ENCODE measurements around the gene LRATD1. TPM values are rescaled to one million over a fixed set of nuclear protein-coding genes. Genes with fewer than 3 reads are reported as not detected.

LRATD1 gene, protein sequence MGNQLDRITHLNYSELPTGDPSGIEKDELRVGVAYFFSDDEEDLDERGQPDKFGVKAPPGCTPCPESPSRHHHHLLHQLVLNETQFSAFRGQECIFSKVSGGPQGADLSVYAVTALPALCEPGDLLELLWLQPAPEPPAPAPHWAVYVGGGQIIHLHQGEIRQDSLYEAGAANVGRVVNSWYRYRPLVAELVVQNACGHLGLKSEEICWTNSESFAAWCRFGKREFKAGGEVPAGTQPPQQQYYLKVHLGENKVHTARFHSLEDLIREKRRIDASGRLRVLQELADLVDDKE
- total RNA-seq: not detected

DNA sequence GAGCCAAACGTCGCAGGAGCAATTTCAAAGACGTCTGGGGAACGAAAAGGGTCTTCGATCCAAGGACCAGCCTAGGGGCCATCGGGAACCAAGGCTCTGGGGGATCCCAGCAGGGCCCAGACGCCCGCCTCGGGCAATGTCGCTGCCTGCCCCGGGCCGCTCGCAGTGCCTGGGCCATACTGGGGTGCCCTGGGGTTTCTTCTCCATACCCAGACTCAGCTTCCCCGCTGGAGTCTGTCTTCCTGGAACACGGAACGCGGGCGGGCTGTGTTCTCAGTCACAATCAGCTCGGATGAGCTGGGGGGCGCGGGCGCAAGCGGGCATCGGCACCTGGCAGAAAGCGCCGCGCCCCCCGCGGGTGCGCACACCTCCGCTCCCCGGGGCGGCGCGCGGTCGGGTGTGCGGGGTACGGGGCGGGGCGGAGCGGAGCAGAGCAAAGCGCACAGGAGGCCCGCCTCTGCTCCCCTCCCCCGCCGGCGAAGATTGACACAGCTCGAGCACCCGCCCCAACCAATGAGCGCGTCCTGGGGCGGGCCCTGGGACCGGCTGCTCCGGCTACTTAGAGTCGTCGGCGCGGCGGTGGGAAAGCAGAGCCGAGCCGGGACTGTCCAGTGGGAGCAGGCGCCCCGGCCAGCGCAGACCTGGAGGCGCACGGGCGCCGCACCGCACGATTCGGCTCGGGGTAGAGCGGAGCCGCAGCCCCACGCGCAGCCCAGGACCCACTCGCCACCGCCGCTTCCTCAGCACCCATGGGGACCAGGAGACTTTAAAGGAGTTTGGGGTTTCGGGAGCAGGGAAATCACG, at the start of gene LRATD1:
LRATD1 (plus strand) TSS at position 585 of the 804 bp plus-strand sequence. CDS start 1,263 bp downstream, outside the sequence.
- Mint-ChIP-seq H3K4me1 (peaks cover 4% of the 10 kb centered on the region), H3K36me3 (ENCODE audit: low read depth) (peaks cover 4% of the 10 kb centered on the region), H3K9me3 (peaks cover 3% of the 10 kb centered on the region), H3K27me3 (peaks cover 60% of the 10 kb centered on the region), H3K4me3 (no peak within 1 kb of the TSS), H3K27ac (peak within 1 kb of the TSS; percentile 64)
- ChIA-PET CTCF (interaction anchor here (1.6 kb wide), 1 partner anchor 9 kb away, joined by 3 read pairs; no protein-coding TSS in a partner anchor), POLR2A (no interaction called here)
- no peak for DNase-seq

- POLR2A ChIA-PET: no interaction called here
- Mint-ChIP-seq H3K4me1 (no peaks in the 10 kb centered on the region), H3K27me3 (no peaks in the 10 kb centered on the region), H3K9me3 (no peaks in the 10 kb centered on the region), H3K4me3 (no peak overlapping the region), H3K36me3 (ENCODE audit: low read depth) (no peaks in the 10 kb centered on the region), H3K27ac (no peak overlapping the region)
- no peak for DNase-seq
- CTCF ChIA-PET: no interaction called here
Measured at GRCh38 chr2:14583059-14583458, 49.5 kb upstream of the LRATD1 start.

- H3K27ac Mint-ChIP-seq: no peak overlapping the region
Measured at GRCh38 chr2:14583802-14584201, 48.7 kb upstream of the LRATD1 start.

DNA sequence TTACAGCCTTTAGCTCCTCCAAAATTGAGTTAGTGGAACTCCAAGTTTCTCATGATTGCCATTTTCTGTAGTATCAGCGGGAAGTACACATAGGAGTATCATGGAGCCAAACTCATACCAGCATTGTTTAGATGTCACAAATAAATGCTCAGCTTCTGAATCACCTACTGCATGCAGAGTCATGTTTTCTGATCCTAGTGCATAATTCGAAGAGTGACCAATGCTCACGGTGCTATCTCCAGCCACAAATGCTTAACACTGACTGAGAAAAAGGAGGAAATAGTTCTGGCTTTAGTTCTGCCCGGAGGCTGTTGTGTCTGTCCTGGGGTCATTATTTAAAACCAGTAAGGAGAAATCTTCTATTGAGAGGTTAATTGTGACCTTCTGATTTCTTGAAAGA, 45.4 kb upstream of the LRATD1 start:
- DNase-seq: no peak
- H3K9me3 Mint-ChIP-seq: no peaks in the 10 kb centered on the region
- H3K36me3 Mint-ChIP-seq (ENCODE audit: low read depth): no peaks in the 10 kb centered on the region
- H3K27ac Mint-ChIP-seq: no peak overlapping the region
- H3K4me1 Mint-ChIP-seq: no peaks in the 10 kb centered on the region
- POLR2A ChIA-PET: no interaction called here
- H3K4me3 Mint-ChIP-seq: no peak overlapping the region
- CTCF ChIA-PET: no interaction called here
- no peaks in the 10 kb centered on the region for H3K27me3 Mint-ChIP-seq

More at GRCh38 chr2:14583802-14584201, 48.7 kb upstream of the LRATD1 start:
- Mint-ChIP-seq H3K9me3 (no peaks in the 10 kb centered on the region), H3K27me3 (no peaks in the 10 kb centered on the region), H3K4me3 (no peak overlapping the region), H3K36me3 (ENCODE audit: low read depth) (no peaks in the 10 kb centered on the region), H3K4me1 (no peaks in the 10 kb centered on the region)
- ChIA-PET CTCF (no interaction called here), POLR2A (no interaction called here)
- DNase-seq: no peak

DNA sequence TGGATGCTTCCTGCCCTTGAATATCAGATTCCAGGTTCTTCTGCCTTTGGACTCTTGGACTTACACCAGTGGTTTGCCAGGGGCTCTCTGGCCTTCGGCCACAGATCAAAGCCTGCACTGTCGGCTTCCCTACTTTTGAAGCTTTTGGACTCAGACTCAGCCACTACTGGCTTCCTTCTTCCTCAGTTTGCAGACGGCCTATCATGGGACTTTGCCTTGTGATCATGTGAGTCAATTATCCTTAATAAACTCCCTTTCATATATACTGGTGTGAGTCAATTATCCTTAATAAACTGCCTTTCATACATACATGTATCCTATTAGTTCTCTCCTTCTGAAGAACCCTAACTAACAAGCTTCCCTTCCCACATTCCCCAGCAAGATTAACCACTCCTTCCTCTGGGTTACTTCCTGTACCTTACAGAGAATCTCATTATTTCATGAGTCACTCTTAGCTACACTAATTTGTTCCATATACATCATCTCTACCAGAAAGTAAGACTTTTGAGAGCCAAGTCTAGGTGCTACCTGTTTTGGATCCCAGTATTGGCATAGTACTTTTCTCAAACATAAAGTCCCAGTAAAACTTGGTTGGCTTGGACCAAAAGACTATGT, 31.3 kb upstream of the LRATD1 start:
- ChIA-PET CTCF (no interaction called here), POLR2A (no interaction called here)
- no peak overlapping the region for H3K4me3 Mint-ChIP-seq
- H3K27me3 Mint-ChIP-seq: no peaks in the 10 kb centered on the region
- no peaks in the 10 kb centered on the region for H3K4me1 Mint-ChIP-seq
- H3K27ac Mint-ChIP-seq: no peak overlapping the region
- DNase-seq: no peak
- no peaks in the 10 kb centered on the region for H3K36me3 Mint-ChIP-seq (ENCODE audit: low read depth)
- no peaks in the 10 kb centered on the region for H3K9me3 Mint-ChIP-seq

DNA sequence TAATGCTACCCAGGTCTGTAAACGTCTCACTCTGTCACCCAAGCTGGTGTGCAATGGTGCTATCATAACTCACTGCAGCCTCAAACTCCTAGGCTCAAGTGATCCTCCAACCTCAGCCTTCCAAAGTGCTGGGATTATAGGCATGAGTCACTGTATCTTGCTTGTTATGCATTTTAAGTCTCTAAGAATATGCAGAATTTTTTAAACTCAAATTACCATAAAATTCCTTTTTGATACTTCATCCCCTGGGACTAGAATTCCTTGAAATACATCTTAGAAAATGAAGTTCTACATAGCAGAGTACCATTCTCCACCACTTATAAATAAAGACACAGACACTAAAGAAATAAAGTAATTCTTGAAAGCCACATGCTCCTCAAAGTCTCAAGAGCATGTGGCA, 30.2 kb upstream of the LRATD1 start:
- ChIA-PET POLR2A (no interaction called here), CTCF (no interaction called here)
- H3K4me3 Mint-ChIP-seq: no peak overlapping the region
- DNase-seq: no peak
- H3K27ac Mint-ChIP-seq: no peak overlapping the region
- no peaks in the 10 kb centered on the region for H3K36me3 Mint-ChIP-seq (ENCODE audit: low read depth)
- H3K4me1 Mint-ChIP-seq: no peaks in the 10 kb centered on the region
- H3K27me3 Mint-ChIP-seq: no peaks in the 10 kb centered on the region
- H3K9me3 Mint-ChIP-seq: no peaks in the 10 kb centered on the region

GRCh38 chr2:14603676-14604075, 28.8 kb upstream of the LRATD1 start:
- Mint-ChIP-seq H3K4me3 (no peak overlapping the region), H3K9me3 (no peaks in the 10 kb centered on the region), H3K27me3 (no peaks in the 10 kb centered on the region), H3K27ac (no peak overlapping the region), H3K36me3 (ENCODE audit: low read depth) (no peaks in the 10 kb centered on the region), H3K4me1 (no peaks in the 10 kb centered on the region)
- POLR2A ChIA-PET: no interaction called here
- CTCF ChIA-PET: no interaction called here
- DNase-seq: no peak

DNA sequence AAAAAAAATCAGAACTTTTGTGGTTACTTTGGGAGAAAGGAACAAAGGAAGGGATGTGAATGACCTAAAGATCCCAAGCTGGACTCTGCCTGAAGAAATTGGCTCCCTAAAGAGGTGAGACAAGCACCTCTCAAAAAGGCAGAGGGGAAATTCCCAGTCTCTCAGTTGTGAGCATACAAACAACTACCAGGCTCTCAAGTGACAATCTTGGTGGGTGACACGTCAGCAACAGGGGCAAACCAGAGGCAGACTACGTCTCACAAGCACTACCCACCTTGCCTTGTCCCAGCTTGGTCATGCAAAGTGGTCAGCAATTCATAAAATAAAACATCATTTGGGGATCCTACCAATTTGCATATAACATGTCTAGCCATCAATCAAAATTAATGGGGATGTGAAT, 24.3 kb upstream of the LRATD1 start:
- Mint-ChIP-seq H3K4me1 (no peaks in the 10 kb centered on the region), H3K9me3 (no peaks in the 10 kb centered on the region), H3K27ac (no peak overlapping the region), H3K4me3 (no peak overlapping the region), H3K36me3 (ENCODE audit: low read depth) (no peaks in the 10 kb centered on the region), H3K27me3 (no peaks in the 10 kb centered on the region)
- DNase-seq: no peak
- CTCF ChIA-PET: no interaction called here
- POLR2A ChIA-PET: no interaction called here

DNA sequence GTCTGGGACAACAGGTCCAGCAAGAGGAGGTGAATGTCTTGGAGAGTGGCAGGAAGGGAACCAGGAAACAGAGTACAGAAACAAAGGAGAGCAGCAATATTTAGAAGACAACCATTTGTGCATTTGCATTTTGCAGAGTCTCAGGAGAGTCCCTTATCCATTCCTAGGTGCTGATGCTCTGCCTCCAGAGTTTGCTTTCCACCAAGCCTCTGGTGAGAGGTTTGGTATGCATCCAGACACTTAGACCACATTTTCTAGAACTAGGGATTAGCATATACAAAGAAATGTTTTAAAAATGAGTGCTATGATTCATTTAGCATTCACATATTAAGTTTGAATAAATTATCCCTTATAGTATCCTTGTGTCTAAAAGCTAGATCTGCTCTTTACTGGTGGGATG, 18.5 kb upstream of the LRATD1 start:
- DNase-seq: no peak
- ChIA-PET CTCF (no interaction called here), POLR2A (no interaction called here)
- Mint-ChIP-seq H3K4me1 (no peaks in the 10 kb centered on the region), H3K27ac (no peak overlapping the region), H3K9me3 (no peaks in the 10 kb centered on the region), H3K36me3 (ENCODE audit: low read depth) (no peaks in the 10 kb centered on the region), H3K4me3 (no peak overlapping the region), H3K27me3 (no peaks in the 10 kb centered on the region)

DNA sequence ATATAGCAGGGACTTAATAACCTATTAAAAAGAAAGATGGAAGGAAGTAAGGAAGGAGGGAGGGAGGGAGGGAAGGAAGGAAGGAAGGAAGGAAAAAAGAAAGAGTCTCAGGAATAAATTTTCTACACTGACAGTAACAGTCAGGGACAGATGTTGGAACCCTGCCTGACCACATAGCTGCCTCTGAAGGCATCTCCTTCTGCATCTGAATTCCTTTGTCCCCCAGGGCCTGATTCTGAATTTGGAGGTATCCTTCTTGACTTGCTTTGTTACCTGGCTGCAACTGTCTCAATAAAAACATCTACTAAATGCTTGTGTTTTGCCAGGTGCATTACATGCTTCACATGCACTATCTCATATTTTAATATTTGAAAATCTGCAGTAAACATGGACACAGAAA, 17.4 kb upstream of the LRATD1 start:
- DNase-seq: no peak
- CTCF ChIA-PET: no interaction called here
- H3K4me3 Mint-ChIP-seq: no peak overlapping the region
- H3K9me3 Mint-ChIP-seq: no peaks in the 10 kb centered on the region
- H3K27ac Mint-ChIP-seq: no peak overlapping the region
- POLR2A ChIA-PET: no interaction called here
- H3K36me3 Mint-ChIP-seq (ENCODE audit: low read depth): no peaks in the 10 kb centered on the region
- no peaks in the 10 kb centered on the region for H3K4me1 Mint-ChIP-seq
- H3K27me3 Mint-ChIP-seq: no peaks in the 10 kb centered on the region

GRCh38 chr2:14615760-14616159, 16.8 kb upstream of the LRATD1 start:
- no peak overlapping the region for H3K27ac Mint-ChIP-seq
- H3K36me3 Mint-ChIP-seq (ENCODE audit: low read depth): no peaks in the 10 kb centered on the region
- no peaks in the 10 kb centered on the region for H3K27me3 Mint-ChIP-seq
- CTCF ChIA-PET: no interaction called here
- no peaks in the 10 kb centered on the region for H3K9me3 Mint-ChIP-seq
- H3K4me1 Mint-ChIP-seq: no peaks in the 10 kb centered on the region
- no peak for DNase-seq
- POLR2A ChIA-PET: no interaction called here
- no peak overlapping the region for H3K4me3 Mint-ChIP-seq

GRCh38 chr2:14616342-14616741, 16.2 kb upstream of the LRATD1 start:
- DNase-seq: no peak
- Mint-ChIP-seq H3K4me1 (no peaks in the 10 kb centered on the region), H3K27me3 (no peaks in the 10 kb centered on the region), H3K36me3 (ENCODE audit: low read depth) (no peaks in the 10 kb centered on the region), H3K9me3 (no peaks in the 10 kb centered on the region), H3K4me3 (no peak overlapping the region), H3K27ac (no peak overlapping the region)
- CTCF ChIA-PET: no interaction called here
- POLR2A ChIA-PET: no interaction called here

GRCh38 chr2:14616950-14617349, 15.6 kb upstream of the LRATD1 start:
- Mint-ChIP-seq H3K9me3 (no peaks in the 10 kb centered on the region), H3K4me1 (no peaks in the 10 kb centered on the region), H3K36me3 (ENCODE audit: low read depth) (no peaks in the 10 kb centered on the region), H3K4me3 (no peak overlapping the region), H3K27me3 (no peaks in the 10 kb centered on the region), H3K27ac (no peak overlapping the region)
- CTCF ChIA-PET: no interaction called here
- no peak for DNase-seq
- POLR2A ChIA-PET: no interaction called here
